GM10266 (cell line): ENCODE results near the gene TMEM187.

Experiments
- DNase-seq: peaks from one replicate; pipeline ENCODE4 v3.0.0; 2012; ENCODE audit errors: extremely low spot score
- TF ChIP-seq, protein P1 (sequence below): IDR thresholded peaks from 2 replicates; pipeline ENCODE4 v1.5.1; 2012; ENCODE audit warnings: mild to moderate bottlenecking, low read depth; ENCODE audit not compliant: control insufficient read depth, insufficient read depth; ENCODE audit errors: missing control alignments

Gene TMEM187, protein sequence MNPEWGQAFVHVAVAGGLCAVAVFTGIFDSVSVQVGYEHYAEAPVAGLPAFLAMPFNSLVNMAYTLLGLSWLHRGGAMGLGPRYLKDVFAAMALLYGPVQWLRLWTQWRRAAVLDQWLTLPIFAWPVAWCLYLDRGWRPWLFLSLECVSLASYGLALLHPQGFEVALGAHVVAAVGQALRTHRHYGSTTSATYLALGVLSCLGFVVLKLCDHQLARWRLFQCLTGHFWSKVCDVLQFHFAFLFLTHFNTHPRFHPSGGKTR

GRCh38 chrX:153972368-153973126 lies at the start of gene TMEM187:
Gene TMEM187 (plus strand): TSS chrX:153972754. CDS start chrX:153982063, 9,309 bp downstream.
- TF ChIP-seq, protein P1, sequence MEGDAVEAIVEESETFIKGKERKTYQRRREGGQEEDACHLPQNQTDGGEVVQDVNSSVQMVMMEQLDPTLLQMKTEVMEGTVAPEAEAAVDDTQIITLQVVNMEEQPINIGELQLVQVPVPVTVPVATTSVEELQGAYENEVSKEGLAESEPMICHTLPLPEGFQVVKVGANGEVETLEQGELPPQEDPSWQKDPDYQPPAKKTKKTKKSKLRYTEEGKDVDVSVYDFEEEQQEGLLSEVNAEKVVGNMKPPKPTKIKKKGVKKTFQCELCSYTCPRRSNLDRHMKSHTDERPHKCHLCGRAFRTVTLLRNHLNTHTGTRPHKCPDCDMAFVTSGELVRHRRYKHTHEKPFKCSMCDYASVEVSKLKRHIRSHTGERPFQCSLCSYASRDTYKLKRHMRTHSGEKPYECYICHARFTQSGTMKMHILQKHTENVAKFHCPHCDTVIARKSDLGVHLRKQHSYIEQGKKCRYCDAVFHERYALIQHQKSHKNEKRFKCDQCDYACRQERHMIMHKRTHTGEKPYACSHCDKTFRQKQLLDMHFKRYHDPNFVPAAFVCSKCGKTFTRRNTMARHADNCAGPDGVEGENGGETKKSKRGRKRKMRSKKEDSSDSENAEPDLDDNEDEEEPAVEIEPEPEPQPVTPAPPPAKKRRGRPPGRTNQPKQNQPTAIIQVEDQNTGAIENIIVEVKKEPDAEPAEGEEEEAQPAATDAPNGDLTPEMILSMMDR = no peak

DNA sequence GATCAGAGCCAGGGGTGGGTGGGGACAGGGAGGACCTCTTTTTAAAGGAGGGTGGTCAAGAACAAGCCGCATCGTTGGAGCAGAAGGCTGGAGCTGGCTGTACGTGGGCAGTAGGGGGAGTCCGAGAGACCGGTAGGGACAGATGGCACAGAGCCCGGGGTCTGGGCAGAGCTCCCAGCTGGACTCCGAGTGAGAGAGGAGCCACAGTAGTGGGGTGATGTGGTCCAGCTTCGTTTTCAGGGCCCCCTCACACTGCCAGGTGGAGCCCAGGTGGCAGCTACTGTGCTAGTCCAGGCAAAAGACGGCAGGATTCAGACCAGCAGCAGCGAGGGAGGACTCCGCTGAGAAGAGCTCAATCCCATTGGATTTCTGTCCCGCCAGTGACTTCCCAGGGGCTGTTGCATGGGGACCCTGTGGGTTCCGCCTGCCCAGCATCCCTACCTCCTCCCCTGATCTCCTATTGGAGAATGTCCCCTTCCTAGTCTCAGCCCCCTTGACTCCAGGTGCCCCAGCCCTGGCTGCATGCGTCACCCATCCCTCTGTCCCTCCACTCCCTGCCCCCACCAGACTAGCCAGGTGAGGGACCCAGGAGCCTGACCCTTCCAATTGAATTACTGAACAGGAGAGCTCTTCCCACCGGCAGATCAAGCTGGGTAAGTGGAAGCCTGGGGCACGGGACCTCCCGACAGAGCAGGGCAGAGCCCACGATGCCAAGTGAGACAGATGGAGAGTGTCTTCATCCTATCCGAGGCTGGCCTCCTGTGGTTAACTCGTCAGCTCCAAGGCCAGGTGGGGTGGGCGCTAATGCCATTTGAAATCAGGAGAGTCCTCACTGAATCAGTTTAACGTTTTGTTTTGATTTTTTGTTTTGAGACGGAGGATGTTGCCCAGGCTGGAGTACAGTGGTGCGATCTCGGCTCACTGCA lies 49.4 kb upstream of the TMEM187 start:
- TF ChIP-seq, protein P1 = peak; percentile 38
- DNase-seq = no peak

More at GRCh38 chrX:153972368-153973126, at the start of gene TMEM187:
- peak; percentile 93 for DNase-seq

DNA sequence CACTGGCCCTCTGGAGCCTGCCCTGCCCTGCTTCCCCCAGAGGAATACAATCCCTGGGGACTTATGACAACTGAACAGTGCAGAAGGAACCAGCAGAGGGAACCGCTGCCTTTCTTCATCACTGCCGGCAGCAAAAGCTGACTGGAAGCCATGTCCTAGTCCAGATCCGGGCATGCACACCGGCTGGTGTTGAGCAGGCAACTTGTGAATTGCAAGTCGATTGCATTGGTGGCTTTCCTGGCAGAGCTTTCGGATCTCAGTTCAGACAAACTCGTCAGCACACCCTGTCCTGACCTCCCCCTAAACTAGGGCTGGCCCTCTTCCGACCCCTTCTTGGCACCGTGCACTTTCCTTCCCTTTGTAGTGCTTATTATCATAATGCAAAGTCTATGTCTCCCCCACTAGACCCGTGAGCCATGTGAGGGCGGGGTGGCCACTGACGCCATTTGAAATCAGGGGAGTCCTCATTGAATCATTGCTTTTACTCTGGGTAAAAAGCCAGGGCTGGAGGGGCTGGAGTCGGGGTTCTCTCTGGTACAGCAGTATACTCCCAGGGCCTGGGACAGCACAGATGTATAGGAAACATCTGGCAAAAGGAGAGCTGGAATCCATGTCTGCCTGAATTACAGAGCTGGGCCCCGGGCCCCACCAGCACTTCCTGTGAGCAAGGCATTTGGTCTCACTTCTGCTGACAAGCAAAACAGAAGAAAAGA lies 48.2 kb upstream of the TMEM187 start:
- DNase-seq = peak; percentile 49
- TF ChIP-seq, protein P1 = peak; percentile 37

GRCh38 chrX:153925387-153925738 lies 47.2 kb upstream of the TMEM187 start:
- TF ChIP-seq, protein P1 = no peak
- DNase-seq = no peak

GRCh38 chrX:153925739-153926551 lies 46.6 kb upstream of the TMEM187 start, which contains the start of gene ARHGAP4:
Gene ARHGAP4 (minus strand): TSS chrX:153926264. CDS start chrX:153926202, 62 bp downstream.
- DNase-seq = peak; percentile 61

More at GRCh38 chrX:153925739-153926551, 46.6 kb upstream of the TMEM187 start, which contains the start of gene ARHGAP4:
- TF ChIP-seq, protein P1 = peak; percentile 25
